Panc1 (cell line): ENCODE data around the gene SLC34A3. TPM values are rescaled to one million over a fixed set of nuclear protein-coding genes. Genes with fewer than 3 reads are reported as not detected.

Experiments
- ATAC-seq: fragments of 200-7000 bp; cut with Tn5 transposase; 2 replicates; pipeline ENCODE4 v1.9.1; 2020; ENCODE audit warnings: mild to moderate bottlenecking, moderate library complexity
- BruUV-seq: library from RNA; stranded (reverse); fragments of 400-500 nt; replicated peaks from 2 replicates; lab custom pipeline; 2021; lab: Mats Ljungman, UMichigan
- CTCF ChIA-PET: fragments of 300-600 bp; sonication (Branson Sonifier 250); formaldehyde crosslinking; loops from one replicate; lab custom pipeline; 2022; ENCODE audit warnings: antibody characterized with exemption; lab: Charles Lee
- POLR2A ChIA-PET: fragments of 300-600 bp; sonication (Branson Sonifier 250); formaldehyde crosslinking; loops from one replicate; lab custom pipeline; 2022; ENCODE audit warnings: antibody characterized with exemption; lab: Charles Lee
- DNase-seq: peaks from one replicate; pipeline ENCODE4 v3.0.0-alpha.2; 2010; ENCODE audit warnings: low read depth, low spot score
- H3K27ac ChIP-seq: 2 replicates; pipeline ENCODE4 v1.5.1; 2011; ENCODE audit warnings: mild to moderate bottlenecking, low read length, inconsistent platforms
- H3K27me3 ChIP-seq: fragments of 200-500 bp; sonication (Bioruptor generic); 2 replicates; pipeline ENCODE4 v1.6.0; 2014; ENCODE audit warnings: low read length, inconsistent platforms; ENCODE audit not compliant: control insufficient read depth, insufficient read depth
- H3K36me3 ChIP-seq: fragments of 200-500 bp; sonication (Bioruptor generic); 2 replicates; pipeline ENCODE4 v1.5.1; 2014; ENCODE audit warnings: inconsistent platforms, mild to moderate bottlenecking, low read length, moderate library complexity; ENCODE audit not compliant: control insufficient read depth, insufficient read depth
- H3K4me1 ChIP-seq: 2 replicates; pipeline ENCODE4 v1.5.1; 2011; ENCODE audit warnings: inconsistent platforms, mild to moderate bottlenecking, low read length, moderate library complexity; ENCODE audit not compliant: control insufficient read depth, insufficient read depth
- H3K4me3 ChIP-seq, 2 experiments: 2 replicates each; pipeline ENCODE4 v1.5.1; 2011 to 2012; ENCODE audit warnings: low read depth in 2 of 2, low read length in 2 of 2, mild to moderate bottlenecking in 2 of 2, inconsistent platforms in 1 of 2, moderate library complexity in 1 of 2
- H3K9me3 ChIP-seq: fragments of 200-500 bp; sonication (Bioruptor generic); 2 replicates; pipeline ENCODE4 v1.5.1; 2014; ENCODE audit warnings: low read depth, mild to moderate bottlenecking, inconsistent platforms, low read length, moderate library complexity; ENCODE audit not compliant: control insufficient read depth, insufficient read depth
- POLR2AphosphoS5 ChIP-seq: IDR thresholded peaks from 2 replicates; pipeline ENCODE4 v1.6.1; 2012; ENCODE audit warnings: mild to moderate bottlenecking, low read depth, low read length, moderate library complexity
- SIN3A ChIP-seq: IDR thresholded peaks from 2 replicates; pipeline ENCODE4 v1.6.1; 2012; ENCODE audit warnings: low read depth, mild to moderate bottlenecking, low read length, moderate library complexity, borderline replicate concordance; ENCODE audit not compliant: insufficient read depth
- TCF7L2 ChIP-seq: IDR thresholded peaks from 2 replicates; pipeline ENCODE4 v1.6.1; 2011; ENCODE audit warnings: mild to moderate bottlenecking, low read depth, low read length, inconsistent platforms
- in situ Hi-C: cut with HindIII; loops from 2 replicates; pipeline ENCODE4 v1.10.0; 2016; ENCODE audit warnings: low sequenced_read_pairs, low pct_unique_long_range_greater_than_20kb
- intact Hi-C: fragments of 100-400 bp; cut with micrococcal nuclease; formaldehyde crosslinking; loops from one replicate; pipeline ENCODE4 v1.10.0; 2022; ENCODE audit not compliant: unreplicated experiment
- total RNA-seq: library from RNA; stranded (reverse); gene quantifications from one replicate; pipeline ENCODE4 v1.2.1, GENCODE V29; 2021; ENCODE audit not compliant: unreplicated experiment
- TF ChIP-seq, protein P1 (sequence below): fragments of 450-650 bp; IDR thresholded peaks from 2 replicates; pipeline ENCODE4 v1.5.1; 2017; ENCODE audit warnings: mild to moderate bottlenecking
- TF ChIP-seq, protein P2 (sequence below), 2 experiments: IDR thresholded peaks; 2 replicates each; pipeline ENCODE4 v1.6.1; 2011 to 2012; ENCODE audit warnings: low read depth in 2 of 2, control low read depth in 1 of 2, low read length in 1 of 2, mild to moderate bottlenecking in 1 of 2, moderate library complexity in 1 of 2; ENCODE audit not compliant: insufficient read depth in 1 of 2

The SLC34A3 gene
- total RNA-seq, 1 experiment from 2014 or later = not detected

DNA sequence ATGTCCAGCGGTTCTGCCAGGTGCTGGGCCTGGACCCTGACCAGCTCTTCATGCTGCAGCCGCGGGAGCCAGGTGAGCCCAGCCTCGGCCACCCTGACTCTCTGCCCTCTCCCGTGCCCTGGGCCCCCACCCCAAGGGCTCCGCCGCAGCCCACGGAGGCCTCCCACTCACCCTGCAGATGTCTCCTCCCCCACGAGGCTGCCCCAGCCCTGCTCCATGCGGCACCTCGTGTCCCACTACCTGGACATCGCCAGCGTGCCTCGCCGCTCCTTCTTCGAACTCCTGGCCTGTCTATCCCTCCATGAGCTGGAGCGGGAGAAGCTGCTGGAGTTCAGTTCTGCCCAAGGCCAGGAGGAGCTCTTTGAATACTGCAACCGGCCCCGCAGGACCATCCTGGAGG is 16.1 kb upstream of the SLC34A3 start:
- ChIA-PET CTCF (interaction anchor here (1.3 kb wide), 1 partner anchor 13 kb away, joined by 6 read pairs; the partner anchor contains the start of gene RNF224), POLR2A (no interaction called here)
- no peak for TF ChIP-seq TCF7L2
- TF ChIP-seq SIN3A = no peak
- TF ChIP-seq, protein P1, sequence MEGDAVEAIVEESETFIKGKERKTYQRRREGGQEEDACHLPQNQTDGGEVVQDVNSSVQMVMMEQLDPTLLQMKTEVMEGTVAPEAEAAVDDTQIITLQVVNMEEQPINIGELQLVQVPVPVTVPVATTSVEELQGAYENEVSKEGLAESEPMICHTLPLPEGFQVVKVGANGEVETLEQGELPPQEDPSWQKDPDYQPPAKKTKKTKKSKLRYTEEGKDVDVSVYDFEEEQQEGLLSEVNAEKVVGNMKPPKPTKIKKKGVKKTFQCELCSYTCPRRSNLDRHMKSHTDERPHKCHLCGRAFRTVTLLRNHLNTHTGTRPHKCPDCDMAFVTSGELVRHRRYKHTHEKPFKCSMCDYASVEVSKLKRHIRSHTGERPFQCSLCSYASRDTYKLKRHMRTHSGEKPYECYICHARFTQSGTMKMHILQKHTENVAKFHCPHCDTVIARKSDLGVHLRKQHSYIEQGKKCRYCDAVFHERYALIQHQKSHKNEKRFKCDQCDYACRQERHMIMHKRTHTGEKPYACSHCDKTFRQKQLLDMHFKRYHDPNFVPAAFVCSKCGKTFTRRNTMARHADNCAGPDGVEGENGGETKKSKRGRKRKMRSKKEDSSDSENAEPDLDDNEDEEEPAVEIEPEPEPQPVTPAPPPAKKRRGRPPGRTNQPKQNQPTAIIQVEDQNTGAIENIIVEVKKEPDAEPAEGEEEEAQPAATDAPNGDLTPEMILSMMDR = no peak
- TF ChIP-seq, protein P2, sequence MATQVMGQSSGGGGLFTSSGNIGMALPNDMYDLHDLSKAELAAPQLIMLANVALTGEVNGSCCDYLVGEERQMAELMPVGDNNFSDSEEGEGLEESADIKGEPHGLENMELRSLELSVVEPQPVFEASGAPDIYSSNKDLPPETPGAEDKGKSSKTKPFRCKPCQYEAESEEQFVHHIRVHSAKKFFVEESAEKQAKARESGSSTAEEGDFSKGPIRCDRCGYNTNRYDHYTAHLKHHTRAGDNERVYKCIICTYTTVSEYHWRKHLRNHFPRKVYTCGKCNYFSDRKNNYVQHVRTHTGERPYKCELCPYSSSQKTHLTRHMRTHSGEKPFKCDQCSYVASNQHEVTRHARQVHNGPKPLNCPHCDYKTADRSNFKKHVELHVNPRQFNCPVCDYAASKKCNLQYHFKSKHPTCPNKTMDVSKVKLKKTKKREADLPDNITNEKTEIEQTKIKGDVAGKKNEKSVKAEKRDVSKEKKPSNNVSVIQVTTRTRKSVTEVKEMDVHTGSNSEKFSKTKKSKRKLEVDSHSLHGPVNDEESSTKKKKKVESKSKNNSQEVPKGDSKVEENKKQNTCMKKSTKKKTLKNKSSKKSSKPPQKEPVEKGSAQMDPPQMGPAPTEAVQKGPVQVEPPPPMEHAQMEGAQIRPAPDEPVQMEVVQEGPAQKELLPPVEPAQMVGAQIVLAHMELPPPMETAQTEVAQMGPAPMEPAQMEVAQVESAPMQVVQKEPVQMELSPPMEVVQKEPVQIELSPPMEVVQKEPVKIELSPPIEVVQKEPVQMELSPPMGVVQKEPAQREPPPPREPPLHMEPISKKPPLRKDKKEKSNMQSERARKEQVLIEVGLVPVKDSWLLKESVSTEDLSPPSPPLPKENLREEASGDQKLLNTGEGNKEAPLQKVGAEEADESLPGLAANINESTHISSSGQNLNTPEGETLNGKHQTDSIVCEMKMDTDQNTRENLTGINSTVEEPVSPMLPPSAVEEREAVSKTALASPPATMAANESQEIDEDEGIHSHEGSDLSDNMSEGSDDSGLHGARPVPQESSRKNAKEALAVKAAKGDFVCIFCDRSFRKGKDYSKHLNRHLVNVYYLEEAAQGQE (IDR thresholded peaks at IDR 0.05; ENCODE audit: insufficient read depth in 1 of 2, low read depth in 2 of 2, low read length in 1 of 2) = no peak
- TF ChIP-seq POLR2AphosphoS5 = no peak
- H3K36me3 ChIP-seq = no peaks in the 10 kb centered on the region
- H3K4me1 ChIP-seq = peaks cover 18% of the 10 kb centered on the region
- H3K4me3 ChIP-seq = no peak overlapping the region
- no peaks in the 10 kb centered on the region for H3K27me3 ChIP-seq
- BruUV-seq = no TSS peak
- DNase-seq = no peak
- no peak overlapping the region for H3K27ac ChIP-seq
- intact Hi-C loops = no loop called here
- in situ Hi-C loops = no loop called here
- no peak for ATAC-seq
- H3K9me3 ChIP-seq = no peaks in the 10 kb centered on the region

DNA sequence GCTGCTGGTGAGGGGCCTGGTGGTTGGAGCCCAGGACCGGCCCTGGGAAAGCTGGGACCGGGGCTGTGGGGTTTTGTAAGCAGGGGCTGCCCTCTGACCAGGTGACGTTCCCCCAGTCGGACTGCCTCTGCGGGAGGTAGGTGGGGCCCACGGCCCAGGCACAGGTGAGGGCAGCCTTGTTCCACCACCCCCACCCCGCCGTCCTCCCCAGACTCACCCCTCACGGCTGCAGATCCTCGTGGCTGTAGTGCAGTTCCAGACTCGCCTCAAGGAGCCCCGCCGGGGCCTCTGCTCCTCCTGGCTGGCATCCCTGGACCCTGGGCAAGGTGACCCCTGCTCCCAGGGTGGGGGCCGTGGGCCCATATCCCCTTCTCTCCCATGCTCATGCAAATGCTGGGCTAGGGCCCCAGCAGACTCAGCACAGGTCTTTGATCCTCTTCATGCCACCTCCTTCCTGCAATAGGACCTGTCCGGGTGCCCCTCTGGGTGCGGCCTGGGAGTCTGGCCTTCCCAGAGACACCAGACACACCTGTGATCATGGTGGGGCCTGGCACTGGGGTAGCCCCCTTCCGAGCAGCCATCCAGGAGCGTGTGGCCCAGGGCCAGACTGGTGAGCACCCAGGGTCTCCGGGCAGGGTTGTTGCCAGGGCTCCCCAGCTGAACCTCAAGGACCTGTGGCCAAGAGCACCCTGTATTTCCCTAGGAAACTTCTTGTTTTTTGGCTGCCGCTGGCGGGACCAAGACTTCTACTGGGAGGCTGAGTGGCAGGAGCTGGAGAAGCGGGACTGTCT is 15.3 kb upstream of the SLC34A3 start:
- Histone ChIP-seq H3K4me1 (peaks cover 25% of the 10 kb centered on the region), H3K27me3 (no peaks in the 10 kb centered on the region), H3K36me3 (no peaks in the 10 kb centered on the region), H3K4me3 (no peak overlapping the region), H3K9me3 (no peaks in the 10 kb centered on the region), H3K27ac (no peak overlapping the region)
- ATAC-seq (no peak), DNase-seq (no peak)
- in situ Hi-C loops (no loop called here), intact Hi-C loops (no loop called here)
- TF ChIP-seq TCF7L2 (no peak), SIN3A (no peak), POLR2AphosphoS5 (no peak)
- TF ChIP-seq, protein P1 = no peak
- TF ChIP-seq, protein P2 (IDR thresholded peaks at IDR 0.05; ENCODE audit: insufficient read depth in 1 of 2, low read depth in 2 of 2, low read length in 1 of 2) = no peak
- POLR2A ChIA-PET = no interaction called here
- CTCF ChIA-PET = no interaction called here
- BruUV-seq = no TSS peak
